Ascending aorta (tissue), 2 donors: ENCODE data around the gene TEAD1. TPM values are rescaled to one million over a fixed set of nuclear protein-coding genes. Genes with fewer than 3 reads are reported as not detected.

Experiments
- DNase-seq, 2 donors: peaks; one replicate each; pipeline ENCODE4 v3.0.0-alpha.2; 2019; ENCODE audit warnings: low spot score in 2 of 2
- H3K27ac ChIP-seq, 2 donors: fragments of 200-600 bp; sonication (generic); one replicate each; pipeline ENCODE4 v1.5.1; 2016 to 2017; ENCODE audit warnings: mild to moderate bottlenecking in 1 of 2
- H3K27me3 ChIP-seq: fragments of 200-600 bp; sonication (generic); one replicate; pipeline ENCODE4 v1.5.1; 2017
- H3K36me3 ChIP-seq, 2 donors: fragments of 200-600 bp; sonication (generic); one replicate each; pipeline ENCODE4 v1.5.1; 2016
- H3K4me1 ChIP-seq, 2 donors: fragments of 200-600 bp; sonication (generic); one replicate each; pipeline ENCODE4 v1.5.1; 2016 to 2017; ENCODE audit warnings: mild to moderate bottlenecking in 1 of 2
- H3K4me3 ChIP-seq, 2 donors: fragments of 200-600 bp; sonication (generic); one replicate each; pipeline ENCODE4 v1.5.1; 2016 to 2017; ENCODE audit warnings: mild to moderate bottlenecking in 1 of 2
- H3K9me3 ChIP-seq, 2 donors: fragments of 200-600 bp; sonication (generic); one replicate each; pipeline ENCODE4 v1.5.1; 2016
- CTCF ChIP-seq, 3 experiments: fragments of 200-600 bp in 2 of 3; fragments of 450-650 bp in 1 of 3; sonication (generic) in 2 of 3; IDR thresholded peaks; one replicate each; pipeline ENCODE4 v1.5.1; 2016 to 2019; ENCODE audit warnings: antibody characterized with exemption in 3 of 3, mild to moderate bottlenecking in 1 of 3, moderate library complexity in 1 of 3
- intact Hi-C: fragments of 100-400 bp; cut with DNase I; formaldehyde crosslinking; loops from one replicate; pipeline ENCODE4 v1.15.1; 2023
- total RNA-seq: library from RNA; depleted of rRNA; stranded (reverse); fragments of >200 nt; gene quantifications from one replicate; pipeline ENCODE4 v1.1.0, GENCODE V29; 2016

Gene TEAD1
- total RNA-seq, 1 donor from 2014 or later, result 112 TPM

- intact Hi-C loops, result loop anchor here (5.0 kb wide), 3 partner anchors 98 to 317 kb away; partner anchors contain the start of gene PARVA
- Histone ChIP-seq H3K27ac (peak overlapping the region; percentile 93 to 94), H3K4me3 (peak overlapping the region; percentile 31 to 47), H3K4me1 (peaks cover 9 to 39% of the 10 kb centered on the region in 2 donors), H3K36me3 (no peaks in the 10 kb centered on the region), H3K27me3 (no peaks in the 10 kb centered on the region), H3K9me3 (no peaks in the 10 kb centered on the region)
- DNase-seq, result no peak
- no peak for TF ChIP-seq CTCF (IDR thresholded peaks at IDR 0.05)
Measured at GRCh38 chr11:12694183-12694531, 19.9 kb downstream of the TEAD1 start.

GRCh38 chr11:12695221-12695794, 21.1 kb downstream of the TEAD1 start:
- intact Hi-C loops, result no loop called here
- Histone ChIP-seq H3K9me3 (no peaks in the 10 kb centered on the region), H3K27ac (peak overlapping the region; percentile 93 to 94), H3K36me3 (no peaks in the 10 kb centered on the region), H3K4me1 (peaks cover 9 to 39% of the 10 kb centered on the region in 2 donors), H3K4me3 (no peak overlapping the region), H3K27me3 (no peaks in the 10 kb centered on the region)
- DNase-seq, result no peak
- TF ChIP-seq CTCF (IDR thresholded peaks at IDR 0.05), result no peak

- intact Hi-C loops, result no loop called here
- H3K4me1 ChIP-seq, result peaks cover 9 to 41% of the 10 kb centered on the region in 2 donors
- H3K36me3 ChIP-seq, result no peaks in the 10 kb centered on the region
- H3K9me3 ChIP-seq, result no peaks in the 10 kb centered on the region
- no peak overlapping the region for H3K4me3 ChIP-seq
- no peak for DNase-seq
- no peaks in the 10 kb centered on the region for H3K27me3 ChIP-seq
- no peak for TF ChIP-seq CTCF (IDR thresholded peaks at IDR 0.05)
- peak overlapping the region; percentile 93 to 94 for H3K27ac ChIP-seq
Measured at GRCh38 chr11:12695873-12696272, 21.7 kb downstream of the TEAD1 start.

GRCh38 chr11:12696911-12697581, 22.8 kb downstream of the TEAD1 start:
- Histone ChIP-seq H3K4me3 (no peak overlapping the region), H3K27ac (peak overlapping the region in 1 of 2 donors; percentile 93), H3K36me3 (no peaks in the 10 kb centered on the region), H3K27me3 (no peaks in the 10 kb centered on the region), H3K4me1 (peaks cover 9 to 37% of the 10 kb centered on the region in 2 donors), H3K9me3 (no peaks in the 10 kb centered on the region)
- TF ChIP-seq CTCF (IDR thresholded peaks at IDR 0.05), result no peak
- intact Hi-C loops, result no loop called here
- no peak for DNase-seq

GRCh38 chr11:12698048-12698447, 23.8 kb downstream of the TEAD1 start:
- no peaks in the 10 kb centered on the region for H3K27me3 ChIP-seq
- DNase-seq, result no peak
- H3K4me1 ChIP-seq, result peaks cover 1 to 29% of the 10 kb centered on the region in 2 donors
- no peak overlapping the region for H3K27ac ChIP-seq
- intact Hi-C loops, result no loop called here
- no peaks in the 10 kb centered on the region for H3K9me3 ChIP-seq
- no peak for TF ChIP-seq CTCF (IDR thresholded peaks at IDR 0.05)
- no peaks in the 10 kb centered on the region for H3K36me3 ChIP-seq
- no peak overlapping the region for H3K4me3 ChIP-seq
